Muscle of leg (tissue), 11 donors: ENCODE data around the gene DHX8. TPM values are rescaled to one million over a fixed set of nuclear protein-coding genes. Genes with fewer than 3 reads are reported as not detected.

ENCODE experiments used
- DNase-seq: peaks from one replicate; pipeline ENCODE4 v3.0.0; 2013
- H3K27ac ChIP-seq: one replicate; pipeline ENCODE4 v1.5.1; 2013; ENCODE audit warnings: mild to moderate bottlenecking, low read length, control low read depth
- H3K27me3 ChIP-seq: one replicate; pipeline ENCODE4 v1.6.1; 2013; ENCODE audit warnings: low read length; ENCODE audit not compliant: control insufficient read depth, insufficient read depth
- H3K36me3 ChIP-seq: one replicate; pipeline ENCODE4 v1.6.1; 2013; ENCODE audit warnings: low read length; ENCODE audit not compliant: control insufficient read depth, insufficient read depth
- H3K4me1 ChIP-seq: one replicate; pipeline ENCODE4 v1.6.1; 2013; ENCODE audit warnings: low read length; ENCODE audit not compliant: control insufficient read depth, insufficient read depth
- H3K4me3 ChIP-seq: one replicate; pipeline ENCODE4 v1.5.1; 2013; ENCODE audit warnings: low read length, control low read depth
- H3K9me3 ChIP-seq: replicated peaks from 2 replicates; pipeline ENCODE4 v1.6.1; 2013; ENCODE audit warnings: low read depth, low read length; ENCODE audit not compliant: control insufficient read depth
- WGBS: methylation state at CpG from one replicate; pipeline ENCODE4 v1.1.5; 2013; ENCODE audit warnings: missing lambda C conversion rate; ENCODE audit not compliant: insufficient coverage; 5-methylcytosine and 5-hydroxymethylcytosine counted together
- polyA plus RNA-seq, 8 donors: library from polyadenylated mRNA; unstranded; fragments of 120-200 nt; gene quantifications; one replicate each; pipeline versions ENCODE4 v1.2.1 to v1.2.3, GENCODE V29; 2013; ENCODE audit warnings: inconsistent platforms in 1 of 8, low replicate concordance in 1 of 8; ENCODE audit not compliant: insufficient read length in 8 of 8, insufficient read depth in 1 of 8
- total RNA-seq: library from RNA; stranded (reverse); fragments of 120-200 nt; gene quantifications from one replicate; pipeline ENCODE4 v1.2.4, GENCODE V29; 2013

Gene DHX8
- total and polyA plus RNA-seq, 9 donors = 23.1 to 30.9 (median 25.8) TPM

- WGBS = 1% methylated on average over 8 of the region's 23 CpGs
- peak overlapping the region; percentile 6 for H3K4me3 ChIP-seq
- H3K9me3 ChIP-seq = no peaks in the 10 kb centered on the region
- DNase-seq = peak; percentile 97
- H3K36me3 ChIP-seq = peaks cover 18% of the 10 kb centered on the region
- peak overlapping the region; percentile 88 for H3K27ac ChIP-seq
- H3K4me1 ChIP-seq = peaks cover 50% of the 10 kb centered on the region
- H3K27me3 ChIP-seq = no peaks in the 10 kb centered on the region
Measured at GRCh38 chr17:43530288-43531081, 46.7 kb downstream of the DHX8 start.

GRCh38 chr17:43531082-43531378 is 47.3 kb downstream of the DHX8 start:
- Histone ChIP-seq H3K9me3 (no peaks in the 10 kb centered on the region), H3K4me1 (peaks cover 46% of the 10 kb centered on the region), H3K27ac (peak overlapping the region; percentile 88), H3K4me3 (peak overlapping the region; percentile 16), H3K36me3 (peaks cover 18% of the 10 kb centered on the region), H3K27me3 (no peaks in the 10 kb centered on the region)
- WGBS = no CpG with 5 or more reads among the region's 3 CpGs
- DNase-seq = no peak

- no peak overlapping the region for H3K27ac ChIP-seq
Measured at GRCh38 chr17:43531955-43532354, 48.2 kb downstream of the DHX8 start.

GRCh38 chr17:43532581-43532980 is 48.8 kb downstream of the DHX8 start:
- H3K4me1 ChIP-seq = peaks cover 40% of the 10 kb centered on the region
- no peak for DNase-seq
- no peak overlapping the region for H3K4me3 ChIP-seq
- 84% methylated on average over 4 of the region's 10 CpGs for WGBS
- peaks cover 12% of the 10 kb centered on the region for H3K36me3 ChIP-seq
- H3K27me3 ChIP-seq = no peaks in the 10 kb centered on the region
- H3K27ac ChIP-seq = no peak overlapping the region
- no peaks in the 10 kb centered on the region for H3K9me3 ChIP-seq

More at GRCh38 chr17:43531955-43532354, 48.2 kb downstream of the DHX8 start:
- Histone ChIP-seq H3K27me3 (no peaks in the 10 kb centered on the region), H3K9me3 (no peaks in the 10 kb centered on the region), H3K36me3 (peaks cover 17% of the 10 kb centered on the region), H3K4me3 (no peak overlapping the region), H3K4me1 (peaks cover 43% of the 10 kb centered on the region)
- WGBS = 60% methylated on average over 2 of the region's 8 CpGs
- no peak for DNase-seq

GRCh38 chr17:43533699-43534098 is 49.9 kb downstream of the DHX8 start:
- Histone ChIP-seq H3K4me3 (no peak overlapping the region), H3K9me3 (no peaks in the 10 kb centered on the region), H3K27ac (no peak overlapping the region), H3K4me1 (peaks cover 32% of the 10 kb centered on the region), H3K27me3 (no peaks in the 10 kb centered on the region), H3K36me3 (peaks cover 6% of the 10 kb centered on the region)
- no peak for DNase-seq
- WGBS = 87% methylated on average over 4 of the region's 4 CpGs

GRCh38 chr17:43534909-43535308 is 51.1 kb downstream of the DHX8 start:
- no peak overlapping the region for H3K27ac ChIP-seq
- peaks cover 21% of the 10 kb centered on the region for H3K4me1 ChIP-seq
- H3K9me3 ChIP-seq = no peaks in the 10 kb centered on the region
- no peak for DNase-seq
- WGBS = 88% methylated on average over 5 of the region's 5 CpGs
- peaks cover 3% of the 10 kb centered on the region for H3K36me3 ChIP-seq
- no peaks in the 10 kb centered on the region for H3K27me3 ChIP-seq
- no peak overlapping the region for H3K4me3 ChIP-seq

GRCh38 chr17:43536236-43536992 is 52.6 kb downstream of the DHX8 start:
- Histone ChIP-seq H3K27ac (no peak overlapping the region), H3K9me3 (no peaks in the 10 kb centered on the region), H3K36me3 (peaks cover 3% of the 10 kb centered on the region), H3K4me1 (peaks cover 6% of the 10 kb centered on the region), H3K27me3 (no peaks in the 10 kb centered on the region), H3K4me3 (no peak overlapping the region)
- 54% methylated on average over 3 of the region's 6 CpGs for WGBS
- DNase-seq = peak; percentile 37

GRCh38 chr17:43540821-43541674 is 57.3 kb downstream of the DHX8 start:
- 38% methylated on average over 6 of the region's 11 CpGs for WGBS
- Histone ChIP-seq H3K4me1 (peaks cover 15% of the 10 kb centered on the region), H3K9me3 (no peaks in the 10 kb centered on the region), H3K27ac (no peak overlapping the region), H3K36me3 (peaks cover 3% of the 10 kb centered on the region), H3K4me3 (no peak overlapping the region), H3K27me3 (peaks cover 36% of the 10 kb centered on the region)
- no peak for DNase-seq

- H3K27ac ChIP-seq = no peak overlapping the region
- WGBS = no CpG with 5 or more reads among the region's 8 CpGs
- no peak overlapping the region for H3K4me3 ChIP-seq
- peaks cover 51% of the 10 kb centered on the region for H3K27me3 ChIP-seq
- no peaks in the 10 kb centered on the region for H3K9me3 ChIP-seq
- peaks cover 20% of the 10 kb centered on the region for H3K4me1 ChIP-seq
- no peaks in the 10 kb centered on the region for H3K36me3 ChIP-seq
- DNase-seq = no peak
Measured at GRCh38 chr17:43542859-43543258, 59.1 kb downstream of the DHX8 start.

GRCh38 chr17:43543300-43543699 is 59.5 kb downstream of the DHX8 start:
- Histone ChIP-seq H3K9me3 (no peaks in the 10 kb centered on the region), H3K4me1 (peaks cover 20% of the 10 kb centered on the region), H3K4me3 (no peak overlapping the region), H3K36me3 (no peaks in the 10 kb centered on the region), H3K27ac (no peak overlapping the region), H3K27me3 (peaks cover 56% of the 10 kb centered on the region)
- WGBS = no CpG with 5 or more reads among the region's 4 CpGs
- no peak for DNase-seq
